Measurements from ENCODE around the gene KDM5B.
"Not testable (repeated sequence)": the region's sequence is repeated elsewhere in the genome, so short reads cannot be mapped to it uniquely, and the experiment has no call there.

The KDM5B gene

GRCh38 chr1:202781180-202781579 lies 27.0 kb downstream of the KDM5B start:
- no peaks in the 10 kb centered on the region for H3K9me3 ChIP-seq (ENCODE audit: control insufficient read depth in 1 of 2, low read length in 2 of 2)
- no peak overlapping the region for H3K4me3 ChIP-seq (ENCODE audit: low read depth in 1 of 2, low read length in 2 of 2)
- H3K27ac ChIP-seq (ENCODE audit: low read length) = no peak overlapping the region
- H3K27me3 ChIP-seq (ENCODE audit: low read depth, low read length) = no peaks in the 10 kb centered on the region
- H3K36me3 ChIP-seq (ENCODE audit: control insufficient read depth in 1 of 2, insufficient read depth in 2 of 2, low read length in 2 of 2) = no peaks in the 10 kb centered on the region
- peaks cover 0 to 14% of the 10 kb centered on the region in 2 donors for H3K4me1 ChIP-seq (ENCODE audit: control insufficient read depth in 1 of 2, insufficient read depth in 2 of 2, low read length in 2 of 2)

- no peaks in the 10 kb centered on the region for H3K27me3 ChIP-seq (ENCODE audit: low read depth, low read length)
- H3K9me3 ChIP-seq (ENCODE audit: control insufficient read depth in 1 of 2, low read length in 2 of 2) = no peaks in the 10 kb centered on the region
- H3K27ac ChIP-seq (ENCODE audit: low read length) = no peak overlapping the region
- no peaks in the 10 kb centered on the region for H3K4me1 ChIP-seq (ENCODE audit: control insufficient read depth in 1 of 2, insufficient read depth in 2 of 2, low read length in 2 of 2)
- H3K4me3 ChIP-seq (ENCODE audit: low read depth in 1 of 2, low read length in 2 of 2) = no peak overlapping the region
- peaks cover 32 to 50% of the 10 kb centered on the region in 2 donors for H3K36me3 ChIP-seq (ENCODE audit: control insufficient read depth in 1 of 2, insufficient read depth in 2 of 2, low read length in 2 of 2)
Observed at GRCh38 chr1:202770135-202770534, 38.1 kb downstream of the KDM5B start.

- H3K27me3 ChIP-seq (ENCODE audit: low read depth, low read length) = no peaks in the 10 kb centered on the region
- H3K27ac ChIP-seq (ENCODE audit: low read length) = no peak overlapping the region
- peaks cover 39 to 47% of the 10 kb centered on the region in 2 donors for H3K36me3 ChIP-seq (ENCODE audit: control insufficient read depth in 1 of 2, insufficient read depth in 2 of 2, low read length in 2 of 2)
- no peaks in the 10 kb centered on the region for H3K9me3 ChIP-seq (ENCODE audit: control insufficient read depth in 1 of 2, low read length in 2 of 2)
- H3K4me3 ChIP-seq (ENCODE audit: low read depth in 1 of 2, low read length in 2 of 2) = no peak overlapping the region
- no peaks in the 10 kb centered on the region for H3K4me1 ChIP-seq (ENCODE audit: control insufficient read depth in 1 of 2, insufficient read depth in 2 of 2, low read length in 2 of 2)
Observed at GRCh38 chr1:202765721-202766120, 42.5 kb downstream of the KDM5B start.

GRCh38 chr1:202762019-202762418 lies 46.2 kb downstream of the KDM5B start:
- Histone ChIP-seq H3K36me3 (ENCODE audit: control insufficient read depth in 1 of 2, insufficient read depth in 2 of 2, low read length in 2 of 2) (peaks cover 52 to 63% of the 10 kb centered on the region in 2 donors), H3K4me3 (ENCODE audit: low read depth in 1 of 2, low read length in 2 of 2) (no peak overlapping the region), H3K9me3 (ENCODE audit: control insufficient read depth in 1 of 2, low read length in 2 of 2) (no peaks in the 10 kb centered on the region), H3K27me3 (ENCODE audit: low read depth, low read length) (no peaks in the 10 kb centered on the region), H3K27ac (ENCODE audit: low read length) (no peak overlapping the region), H3K4me1 (ENCODE audit: control insufficient read depth in 1 of 2, insufficient read depth in 2 of 2, low read length in 2 of 2) (no peaks in the 10 kb centered on the region)

GRCh38 chr1:202760589-202760988 lies 47.6 kb downstream of the KDM5B start:
- H3K4me1 ChIP-seq (ENCODE audit: control insufficient read depth in 1 of 2, insufficient read depth in 2 of 2, low read length in 2 of 2) = no peaks in the 10 kb centered on the region
- H3K27me3 ChIP-seq (ENCODE audit: low read depth, low read length) = no peaks in the 10 kb centered on the region
- peaks cover 59 to 64% of the 10 kb centered on the region in 2 donors for H3K36me3 ChIP-seq (ENCODE audit: control insufficient read depth in 1 of 2, insufficient read depth in 2 of 2, low read length in 2 of 2)
- H3K4me3 ChIP-seq (ENCODE audit: low read depth in 1 of 2, low read length in 2 of 2) = no peak overlapping the region
- H3K9me3 ChIP-seq (ENCODE audit: control insufficient read depth in 1 of 2, low read length in 2 of 2) = no peaks in the 10 kb centered on the region
- H3K27ac ChIP-seq (ENCODE audit: low read length) = no peak overlapping the region

GRCh38 chr1:202756391-202756790 lies 51.8 kb downstream of the KDM5B start:
- Histone ChIP-seq H3K27ac (ENCODE audit: low read length) (no peak overlapping the region), H3K4me1 (ENCODE audit: control insufficient read depth in 1 of 2, insufficient read depth in 2 of 2, low read length in 2 of 2) (no peaks in the 10 kb centered on the region), H3K36me3 (ENCODE audit: control insufficient read depth in 1 of 2, insufficient read depth in 2 of 2, low read length in 2 of 2) (peaks cover 60 to 87% of the 10 kb centered on the region in 2 donors), H3K4me3 (ENCODE audit: low read depth in 1 of 2, low read length in 2 of 2) (no peak overlapping the region), H3K9me3 (ENCODE audit: control insufficient read depth in 1 of 2, low read length in 2 of 2) (no peaks in the 10 kb centered on the region), H3K27me3 (ENCODE audit: low read depth, low read length) (no peaks in the 10 kb centered on the region)

GRCh38 chr1:202754293-202754692 lies 53.9 kb downstream of the KDM5B start:
- Histone ChIP-seq H3K4me1 (ENCODE audit: control insufficient read depth in 1 of 2, insufficient read depth in 2 of 2, low read length in 2 of 2) (no peaks in the 10 kb centered on the region), H3K27ac (ENCODE audit: low read length) (no peak overlapping the region), H3K36me3 (ENCODE audit: control insufficient read depth in 1 of 2, insufficient read depth in 2 of 2, low read length in 2 of 2) (peaks cover 59 to 75% of the 10 kb centered on the region in 2 donors), H3K27me3 (ENCODE audit: low read depth, low read length) (no peaks in the 10 kb centered on the region), H3K9me3 (ENCODE audit: control insufficient read depth in 1 of 2, low read length in 2 of 2) (no peaks in the 10 kb centered on the region), H3K4me3 (ENCODE audit: low read depth in 1 of 2, low read length in 2 of 2) (no peak overlapping the region)

- no peak overlapping the region for H3K27ac ChIP-seq (ENCODE audit: low read length)
- H3K4me3 ChIP-seq (ENCODE audit: low read depth in 1 of 2, low read length in 2 of 2) = no peak overlapping the region
- H3K27me3 ChIP-seq (ENCODE audit: low read depth, low read length) = no peaks in the 10 kb centered on the region
- peaks cover 61 to 76% of the 10 kb centered on the region in 2 donors for H3K36me3 ChIP-seq (ENCODE audit: control insufficient read depth in 1 of 2, insufficient read depth in 2 of 2, low read length in 2 of 2)
- no peaks in the 10 kb centered on the region for H3K4me1 ChIP-seq (ENCODE audit: control insufficient read depth in 1 of 2, insufficient read depth in 2 of 2, low read length in 2 of 2)
- H3K9me3 ChIP-seq (ENCODE audit: control insufficient read depth in 1 of 2, low read length in 2 of 2) = no peaks in the 10 kb centered on the region
Observed at GRCh38 chr1:202752774-202753173, 55.4 kb downstream of the KDM5B start.

- no peak overlapping the region for H3K4me3 ChIP-seq (ENCODE audit: low read depth in 1 of 2, low read length in 2 of 2)
- no peak overlapping the region for H3K27ac ChIP-seq (ENCODE audit: low read length)
- H3K9me3 ChIP-seq (ENCODE audit: control insufficient read depth in 1 of 2, low read length in 2 of 2) = no peaks in the 10 kb centered on the region
- peaks cover 44 to 61% of the 10 kb centered on the region in 2 donors for H3K36me3 ChIP-seq (ENCODE audit: control insufficient read depth in 1 of 2, insufficient read depth in 2 of 2, low read length in 2 of 2)
- no peaks in the 10 kb centered on the region for H3K4me1 ChIP-seq (ENCODE audit: control insufficient read depth in 1 of 2, insufficient read depth in 2 of 2, low read length in 2 of 2)
- H3K27me3 ChIP-seq (ENCODE audit: low read depth, low read length) = no peaks in the 10 kb centered on the region
Observed at GRCh38 chr1:202750761-202751160, 57.5 kb downstream of the KDM5B start.

- Histone ChIP-seq H3K4me3 (ENCODE audit: low read depth in 1 of 2, low read length in 2 of 2) (no peak overlapping the region), H3K4me1 (ENCODE audit: control insufficient read depth in 1 of 2, insufficient read depth in 2 of 2, low read length in 2 of 2) (no peaks in the 10 kb centered on the region), H3K9me3 (ENCODE audit: control insufficient read depth in 1 of 2, low read length in 2 of 2) (no peaks in the 10 kb centered on the region), H3K36me3 (ENCODE audit: control insufficient read depth in 1 of 2, insufficient read depth in 2 of 2, low read length in 2 of 2) (peaks cover 44 to 61% of the 10 kb centered on the region in 2 donors), H3K27ac (ENCODE audit: low read length) (no peak overlapping the region), H3K27me3 (ENCODE audit: low read depth, low read length) (no peaks in the 10 kb centered on the region)
Observed at GRCh38 chr1:202750024-202750423, 58.2 kb downstream of the KDM5B start.

- no peaks in the 10 kb centered on the region for H3K9me3 ChIP-seq (ENCODE audit: control insufficient read depth in 1 of 2, low read length in 2 of 2)
- H3K27ac ChIP-seq (ENCODE audit: low read length) = no peak overlapping the region
- no peaks in the 10 kb centered on the region for H3K27me3 ChIP-seq (ENCODE audit: low read depth, low read length)
- no peaks in the 10 kb centered on the region for H3K4me1 ChIP-seq (ENCODE audit: control insufficient read depth in 1 of 2, insufficient read depth in 2 of 2, low read length in 2 of 2)
- H3K4me3 ChIP-seq (ENCODE audit: low read depth in 1 of 2, low read length in 2 of 2) = no peak overlapping the region
- peaks cover 52 to 67% of the 10 kb centered on the region in 2 donors for H3K36me3 ChIP-seq (ENCODE audit: control insufficient read depth in 1 of 2, insufficient read depth in 2 of 2, low read length in 2 of 2)
Observed at GRCh38 chr1:202745323-202745888, 62.8 kb downstream of the KDM5B start.

- not testable (repeated sequence) for H3K9me3 ChIP-seq (ENCODE audit: control insufficient read depth in 1 of 2, low read length in 2 of 2); H3K4me3 ChIP-seq (ENCODE audit: low read depth in 1 of 2, low read length in 2 of 2); H3K27me3 ChIP-seq (ENCODE audit: low read depth, low read length); H3K4me1 ChIP-seq (ENCODE audit: control insufficient read depth in 1 of 2, insufficient read depth in 2 of 2, low read length in 2 of 2); H3K27ac ChIP-seq (ENCODE audit: low read length)
- peaks cover 47 to 69% of the 10 kb centered on the region in 2 donors for H3K36me3 ChIP-seq (ENCODE audit: control insufficient read depth in 1 of 2, insufficient read depth in 2 of 2, low read length in 2 of 2)
Observed at GRCh38 chr1:202744770-202745169, 63.5 kb downstream of the KDM5B start.

All from muscle layer of duodenum (tissue), 2 donors.